Smooth muscle cell (in vitro differentiated cells): ENCODE results near the gene GPX3. TPM values are rescaled to one million over a fixed set of nuclear protein-coding genes. Genes with fewer than 3 reads are reported as not detected.

Experiments
- DNase-seq: peaks from one replicate; lab custom pipeline; 2025; ENCODE audit not compliant: unreplicated experiment; lab: John Stamatoyannopoulos, UW
- H2AFZ ChIP-seq: fragments of 200-600 bp; sonication (generic); 2 replicates; pipeline ENCODE4 v1.6.0; 2016; ENCODE audit warnings: antibody characterized with exemption, low read depth, mild to moderate bottlenecking
- H3F3A ChIP-seq: fragments of 200-600 bp; sonication (generic); 2 replicates; pipeline ENCODE4 v1.6.0; 2017; ENCODE audit warnings: antibody characterized with exemption, low read depth
- H3K27ac ChIP-seq: fragments of 200-600 bp; sonication (generic); 2 replicates; pipeline ENCODE4 v1.5.1; 2016; ENCODE audit warnings: low read depth, mild to moderate bottlenecking
- H3K27me3 ChIP-seq: fragments of 200-600 bp; sonication (generic); 2 replicates; pipeline ENCODE4 v1.6.1; 2016; ENCODE audit warnings: low read depth, mild to moderate bottlenecking
- H3K36me3 ChIP-seq: fragments of 200-600 bp; sonication (generic); 2 replicates; pipeline ENCODE4 v1.5.1; 2016; ENCODE audit warnings: low read depth
- H3K4me1 ChIP-seq: fragments of 200-600 bp; sonication (generic); 2 replicates; pipeline ENCODE4 v1.5.1; 2016; ENCODE audit warnings: low read depth
- H3K4me2 ChIP-seq: fragments of 200-600 bp; sonication (generic); 2 replicates; pipeline ENCODE4 v1.6.0; 2016; ENCODE audit warnings: mild to moderate bottlenecking
- H3K4me3 ChIP-seq: fragments of 200-600 bp; sonication (generic); 2 replicates; pipeline ENCODE4 v1.5.1; 2016; ENCODE audit warnings: mild to moderate bottlenecking
- H3K79me2 ChIP-seq: fragments of 200-600 bp; sonication (generic); 2 replicates; pipeline ENCODE4 v1.6.0; 2016; ENCODE audit warnings: low read depth, mild to moderate bottlenecking
- H3K9ac ChIP-seq: fragments of 200-600 bp; sonication (generic); 2 replicates; pipeline ENCODE4 v1.6.0; 2016; ENCODE audit warnings: low read depth
- H3K9me3 ChIP-seq: fragments of 200-600 bp; sonication (generic); replicated peaks from 2 replicates; pipeline ENCODE4 v1.5.1; 2016; ENCODE audit warnings: low read depth
- H4K20me1 ChIP-seq: fragments of 200-600 bp; sonication (generic); 2 replicates; pipeline ENCODE4 v1.6.0; 2016; ENCODE audit warnings: low read depth
- WGBS: methylation state at CpG from one replicate; pipeline ENCODE4 v1.1.7; 2016; ENCODE audit warnings: low lambda C conversion rate; 5-methylcytosine and 5-hydroxymethylcytosine counted together
- polyA plus RNA-seq: library from polyadenylated mRNA; unstranded; fragments of >200 nt; fragmentation: Nextera tagmentation; extraction: Ambion mirVana; gene quantifications from 2 replicates; pipeline ENCODE4 v1.2.1, GENCODE V29; 2016
- total RNA-seq: library from RNA; depleted of rRNA; stranded (reverse); fragments of >200 nt; gene quantifications from 2 replicates; pipeline ENCODE4 v1.2.3, GENCODE V29; 2014
- TF ChIP-seq, protein P1 (sequence below): fragments of 200-600 bp; sonication (generic); IDR thresholded peaks from 2 replicates; pipeline ENCODE4 v1.5.1; 2017; ENCODE audit warnings: borderline replicate concordance, mild to moderate bottlenecking, antibody characterized with exemption; ENCODE audit not compliant: insufficient read depth, poor library complexity, severe bottlenecking

The GPX3 gene
- total and polyA plus RNA-seq, 2 experiments from 2014 or later: 32.6 to 67.5 TPM

DNA sequence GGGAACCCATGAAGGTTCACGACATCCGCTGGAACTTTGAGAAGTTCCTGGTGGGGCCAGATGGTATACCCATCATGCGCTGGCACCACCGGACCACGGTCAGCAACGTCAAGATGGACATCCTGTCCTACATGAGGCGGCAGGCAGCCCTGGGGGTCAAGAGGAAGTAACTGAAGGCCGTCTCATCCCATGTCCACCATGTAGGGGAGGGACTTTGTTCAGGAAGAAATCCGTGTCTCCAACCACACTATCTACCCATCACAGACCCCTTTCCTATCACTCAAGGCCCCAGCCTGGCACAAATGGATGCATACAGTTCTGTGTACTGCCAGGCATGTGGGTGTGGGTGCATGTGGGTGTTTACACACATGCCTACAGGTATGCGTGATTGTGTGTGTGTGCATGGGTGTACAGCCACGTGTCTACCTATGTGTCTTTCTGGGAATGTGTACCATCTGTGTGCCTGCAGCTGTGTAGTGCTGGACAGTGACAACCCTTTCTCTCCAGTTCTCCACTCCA is 7.6 kb downstream of the GPX3 start:
- H3K27ac ChIP-seq: no peak overlapping the region
- no peaks in the 10 kb centered on the region for H3K9me3 ChIP-seq
- no peaks in the 10 kb centered on the region for H3K79me2 ChIP-seq
- no peaks in the 10 kb centered on the region for H4K20me1 ChIP-seq
- no peak overlapping the region for H3K9ac ChIP-seq
- no peaks in the 10 kb centered on the region for H3K4me1 ChIP-seq
- no peak for DNase-seq
- WGBS: 92% methylated on average over 11 of the region's 11 CpGs
- TF ChIP-seq, protein P1, sequence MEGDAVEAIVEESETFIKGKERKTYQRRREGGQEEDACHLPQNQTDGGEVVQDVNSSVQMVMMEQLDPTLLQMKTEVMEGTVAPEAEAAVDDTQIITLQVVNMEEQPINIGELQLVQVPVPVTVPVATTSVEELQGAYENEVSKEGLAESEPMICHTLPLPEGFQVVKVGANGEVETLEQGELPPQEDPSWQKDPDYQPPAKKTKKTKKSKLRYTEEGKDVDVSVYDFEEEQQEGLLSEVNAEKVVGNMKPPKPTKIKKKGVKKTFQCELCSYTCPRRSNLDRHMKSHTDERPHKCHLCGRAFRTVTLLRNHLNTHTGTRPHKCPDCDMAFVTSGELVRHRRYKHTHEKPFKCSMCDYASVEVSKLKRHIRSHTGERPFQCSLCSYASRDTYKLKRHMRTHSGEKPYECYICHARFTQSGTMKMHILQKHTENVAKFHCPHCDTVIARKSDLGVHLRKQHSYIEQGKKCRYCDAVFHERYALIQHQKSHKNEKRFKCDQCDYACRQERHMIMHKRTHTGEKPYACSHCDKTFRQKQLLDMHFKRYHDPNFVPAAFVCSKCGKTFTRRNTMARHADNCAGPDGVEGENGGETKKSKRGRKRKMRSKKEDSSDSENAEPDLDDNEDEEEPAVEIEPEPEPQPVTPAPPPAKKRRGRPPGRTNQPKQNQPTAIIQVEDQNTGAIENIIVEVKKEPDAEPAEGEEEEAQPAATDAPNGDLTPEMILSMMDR: no peak
- no peak overlapping the region for H3K4me3 ChIP-seq
- no peak overlapping the region for H3K4me2 ChIP-seq
- no peaks in the 10 kb centered on the region for H3F3A ChIP-seq
- H3K27me3 ChIP-seq: no peaks in the 10 kb centered on the region
- H3K36me3 ChIP-seq: no peaks in the 10 kb centered on the region
- no peak overlapping the region for H2AFZ ChIP-seq

DNA sequence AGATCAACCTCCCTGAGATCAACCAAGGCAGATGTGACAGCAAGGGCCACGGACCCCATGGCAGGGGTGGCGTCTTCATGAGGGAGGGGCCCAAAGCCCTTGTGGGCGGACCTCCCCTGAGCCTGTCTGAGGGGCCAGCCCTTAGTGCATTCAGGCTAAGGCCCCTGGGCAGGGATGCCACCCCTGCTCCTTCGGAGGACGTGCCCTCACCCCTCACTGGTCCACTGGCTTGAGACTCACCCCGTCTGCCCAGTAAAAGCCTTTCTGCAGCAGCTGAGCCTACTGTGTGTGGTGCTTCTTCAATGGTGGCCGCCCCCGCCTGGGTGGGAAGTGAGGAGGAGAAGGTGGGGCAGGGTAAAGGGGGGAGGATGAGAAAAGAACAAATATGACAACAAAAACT is 8.3 kb downstream of the GPX3 start:
- Histone ChIP-seq H3K79me2 (no peaks in the 10 kb centered on the region), H3K27me3 (no peaks in the 10 kb centered on the region), H2AFZ (no peak overlapping the region), H4K20me1 (no peaks in the 10 kb centered on the region), H3K9ac (no peak overlapping the region), H3F3A (no peaks in the 10 kb centered on the region), H3K27ac (no peak overlapping the region), H3K4me1 (no peaks in the 10 kb centered on the region), H3K4me2 (no peak overlapping the region), H3K36me3 (no peaks in the 10 kb centered on the region), H3K9me3 (no peaks in the 10 kb centered on the region), H3K4me3 (no peak overlapping the region)
- 96% methylated on average over 8 of the region's 8 CpGs for WGBS
- DNase-seq: no peak
- TF ChIP-seq, protein P1: no peak

DNA sequence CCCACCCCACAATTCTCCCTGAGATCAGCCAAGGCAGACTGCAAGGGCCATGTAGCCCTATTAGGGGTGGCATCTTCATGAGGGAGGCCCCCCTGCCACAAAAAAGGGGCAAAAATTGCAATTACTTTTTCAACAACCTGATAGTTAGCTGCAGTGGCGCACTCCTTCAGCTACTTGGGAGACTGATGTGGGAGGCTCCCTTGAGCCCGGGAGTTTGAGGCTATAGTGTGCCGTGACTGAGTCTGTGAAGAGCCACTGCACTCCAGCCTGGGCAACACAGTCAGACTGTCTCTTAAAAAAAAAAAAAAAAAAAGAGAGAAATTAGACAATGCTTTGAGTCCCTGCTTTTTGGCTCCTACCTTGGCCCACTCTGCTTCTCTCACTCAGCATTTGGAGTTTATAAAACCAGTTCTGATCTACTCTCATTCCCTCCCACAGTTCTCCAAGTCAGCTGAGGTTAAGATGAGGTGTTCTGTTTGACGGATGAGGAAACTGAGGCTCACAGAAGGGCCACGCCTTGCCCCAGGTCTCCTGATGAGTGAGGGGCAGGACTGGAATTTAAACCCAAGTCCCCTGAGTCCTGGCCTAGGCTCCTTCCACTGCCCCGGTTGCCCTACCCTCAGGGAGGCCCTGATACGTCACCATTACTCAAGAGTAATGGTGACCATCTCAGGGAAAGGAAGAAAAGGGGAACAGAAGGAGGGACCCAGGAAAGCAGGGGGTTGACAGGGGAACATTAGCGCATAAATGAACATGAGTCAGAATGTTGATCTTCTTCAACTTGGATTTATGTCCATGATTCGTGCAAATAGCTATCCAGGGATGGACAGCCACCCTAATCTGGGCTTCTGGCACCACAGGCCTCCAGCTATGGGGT is 9.0 kb downstream of the GPX3 start:
- Histone ChIP-seq H3K9ac (no peak overlapping the region), H3K9me3 (no peaks in the 10 kb centered on the region), H3K79me2 (no peaks in the 10 kb centered on the region), H3K4me3 (no peak overlapping the region), H4K20me1 (no peaks in the 10 kb centered on the region), H3K4me2 (no peak overlapping the region), H2AFZ (no peak overlapping the region), H3K4me1 (no peaks in the 10 kb centered on the region), H3K36me3 (no peaks in the 10 kb centered on the region), H3K27ac (no peak overlapping the region), H3K27me3 (no peaks in the 10 kb centered on the region), H3F3A (no peaks in the 10 kb centered on the region)
- TF ChIP-seq, protein P1: no peak
- no peak for DNase-seq
- 97% methylated on average over 9 of the region's 9 CpGs for WGBS

DNA sequence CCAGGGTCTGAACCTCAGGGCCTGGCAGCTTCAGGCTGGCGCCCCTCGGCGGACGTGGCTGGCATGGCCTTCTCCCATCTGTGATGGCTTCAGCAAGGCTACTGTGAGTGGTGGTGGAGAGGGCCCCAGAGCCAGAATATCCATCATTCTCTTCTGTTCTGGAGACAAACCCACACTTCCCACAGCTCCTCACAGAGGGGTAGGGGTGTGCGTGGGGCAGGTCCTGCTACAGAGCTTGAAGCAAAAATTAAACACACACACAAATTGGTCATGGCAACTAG is 9.6 kb downstream of the GPX3 start:
- Histone ChIP-seq H3K4me1 (no peaks in the 10 kb centered on the region), H3K27me3 (no peaks in the 10 kb centered on the region), H3F3A (no peaks in the 10 kb centered on the region), H3K36me3 (peaks cover 1% of the 10 kb centered on the region), H3K4me2 (no peak overlapping the region), H4K20me1 (no peaks in the 10 kb centered on the region), H3K9me3 (no peaks in the 10 kb centered on the region), H3K9ac (no peak overlapping the region), H3K27ac (no peak overlapping the region), H3K79me2 (no peaks in the 10 kb centered on the region), H2AFZ (no peak overlapping the region), H3K4me3 (no peak overlapping the region)
- TF ChIP-seq, protein P1: no peak
- DNase-seq: no peak
- 90% methylated on average over 5 of the region's 5 CpGs for WGBS
